Measurements from ENCODE around the gene CRLF3.
"Not testable (repeated sequence)": the region's sequence is repeated elsewhere in the genome, so short reads cannot be mapped to it uniquely, and the experiment has no call there.

Gene CRLF3

DNA sequence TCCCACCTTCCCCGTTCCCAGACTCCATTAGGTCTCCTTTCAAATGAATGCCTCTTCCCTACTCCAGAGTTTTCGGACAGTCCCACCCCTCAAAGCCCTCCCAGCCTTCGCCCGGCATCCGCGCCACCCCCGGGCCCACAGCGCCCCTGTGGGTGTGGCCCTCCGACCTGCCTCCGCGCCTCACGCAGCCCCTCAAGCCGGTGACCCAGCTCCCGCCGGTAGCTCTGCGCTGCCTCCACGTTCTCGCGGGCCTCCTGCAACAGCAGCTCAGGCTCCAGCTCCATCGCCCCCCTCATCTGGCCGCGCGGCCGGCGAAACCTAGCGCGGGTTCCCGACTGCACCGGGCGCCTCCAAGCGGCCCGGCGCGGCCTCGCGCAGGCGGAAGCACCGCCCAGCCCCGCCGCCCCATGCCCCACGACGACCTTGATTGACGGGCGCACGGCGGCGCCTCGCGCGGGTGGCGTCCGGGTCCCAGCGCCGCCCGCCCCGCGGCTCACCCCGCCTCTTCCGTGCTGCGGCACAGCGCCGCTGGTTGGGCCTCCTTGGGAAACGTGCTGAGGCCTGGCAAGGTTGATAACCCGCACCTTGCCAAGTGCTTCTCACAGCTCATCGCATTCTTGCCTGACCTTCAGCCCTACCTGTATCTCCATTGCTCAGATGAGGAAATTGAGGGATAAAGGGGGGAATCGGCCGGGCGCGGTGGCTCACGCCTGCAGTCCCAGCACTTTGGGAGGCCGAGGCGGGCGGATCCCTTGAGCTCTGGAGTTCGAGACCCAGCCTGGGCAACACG is at the start of gene CRLF3:
Gene CRLF3, minus strand, starts transcription at position 337 of the 790 bp plus-strand sequence. Its CDS starts 41 bp downstream, at position 296.
- DNase-seq (ENCODE audit: low read depth in 1 of 2, low spot score in 1 of 2), result peak; percentile 81 to 84

- DNase-seq (ENCODE audit: low read depth in 1 of 2, low spot score in 1 of 2), result no peak
These were observed 44.5 kb upstream of the CRLF3 start for GRCh38 chr17:30869005-30869404.

GRCh38 chr17:30864636-30865035 is 40.1 kb upstream of the CRLF3 start:
- no peak for DNase-seq (ENCODE audit: low read depth in 1 of 2, low spot score in 1 of 2)

GRCh38 chr17:30858556-30859250 is 34.2 kb upstream of the CRLF3 start:
- no peak for DNase-seq (ENCODE audit: low read depth in 1 of 2, low spot score in 1 of 2)

GRCh38 chr17:30854146-30854545 is 29.7 kb upstream of the CRLF3 start:
- DNase-seq (ENCODE audit: low read depth in 1 of 2, low spot score in 1 of 2), result no peak

- DNase-seq (ENCODE audit: low read depth in 1 of 2, low spot score in 1 of 2), result no peak
These were observed 23.5 kb upstream of the CRLF3 start for GRCh38 chr17:30848021-30848420.

- no peak for DNase-seq (ENCODE audit: low read depth in 1 of 2, low spot score in 1 of 2)
These were observed 16.3 kb upstream of the CRLF3 start for GRCh38 chr17:30840771-30841170.

- DNase-seq (ENCODE audit: low read depth in 1 of 2, low spot score in 1 of 2), result no peak
These were observed 13.8 kb upstream of the CRLF3 start for GRCh38 chr17:30838202-30838807.

DNA sequence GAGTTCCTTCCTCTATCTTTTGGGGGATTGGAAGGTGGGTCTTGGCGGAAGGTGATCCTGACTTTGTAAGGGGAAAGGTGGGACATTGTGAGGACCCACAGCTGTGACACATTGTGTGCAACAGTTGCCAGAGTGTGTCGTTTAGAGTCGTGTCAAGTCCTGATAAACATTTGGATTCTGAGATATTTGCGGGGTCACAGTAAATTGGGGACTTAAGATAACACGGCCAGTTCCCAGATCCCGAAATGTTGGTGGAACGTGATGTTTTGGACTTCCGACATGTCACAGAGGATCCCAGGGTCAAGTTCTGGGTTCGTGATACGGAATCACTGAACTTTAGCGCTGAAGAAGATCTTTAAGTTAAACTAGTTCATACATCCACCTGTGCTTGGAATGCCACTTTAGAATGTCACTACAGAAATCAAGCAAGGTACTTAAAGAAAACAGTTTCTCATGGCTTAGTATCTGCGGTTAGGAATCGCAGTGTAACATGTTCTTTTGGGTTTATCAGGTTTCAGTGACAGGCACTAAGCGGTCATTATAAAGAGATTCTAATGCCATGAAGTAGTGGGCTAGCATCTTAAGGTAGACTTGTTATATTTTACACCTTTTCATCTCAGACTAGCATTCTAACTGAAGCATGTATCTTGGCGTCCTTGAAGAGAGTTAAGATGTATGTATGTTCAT is 8.1 kb upstream of the CRLF3 start:
- no peak for DNase-seq (ENCODE audit: low read depth in 1 of 2, low spot score in 1 of 2)

DNA sequence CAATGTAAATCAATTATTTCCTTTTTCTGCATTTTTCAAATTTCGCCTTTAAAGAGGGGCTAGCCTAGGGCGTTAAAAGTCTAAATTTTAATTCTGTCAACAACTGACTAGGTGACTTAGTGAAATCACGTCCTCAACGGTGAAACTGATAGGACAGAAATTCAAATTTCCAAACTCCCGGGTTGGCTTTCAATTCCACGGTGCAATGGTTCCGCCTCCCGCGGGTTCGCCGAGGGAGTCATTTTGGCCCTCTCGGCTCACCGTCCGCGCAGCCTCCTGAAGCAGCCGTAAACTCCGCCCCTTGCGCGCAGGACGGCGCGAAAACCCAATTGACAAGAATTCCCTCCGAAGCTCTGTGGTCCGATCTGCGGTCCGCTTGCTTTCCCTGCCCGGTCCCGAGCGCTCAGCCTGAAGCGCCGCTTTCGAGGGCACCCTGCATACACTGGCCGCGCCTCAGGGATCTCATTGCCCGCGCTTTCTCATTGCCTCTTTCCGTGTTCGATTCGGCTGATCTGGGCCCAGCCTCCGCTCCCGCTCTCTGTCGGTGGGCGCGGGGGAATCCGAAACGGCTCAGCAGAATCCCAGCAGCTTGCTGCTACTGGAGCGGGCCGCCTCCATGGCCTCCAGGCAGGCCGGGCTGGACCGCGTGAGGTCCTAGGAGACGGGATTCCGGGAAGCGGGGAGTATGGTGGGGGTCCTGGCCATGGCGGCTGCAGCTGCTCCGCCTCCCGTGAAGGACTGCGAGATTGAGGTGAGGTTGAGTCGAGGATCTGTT is 7.4 kb upstream of the CRLF3 start, which contains the start of gene ATAD5:
Gene ATAD5, plus strand, starts transcription at position 304 of the 775 bp plus-strand sequence. Its CDS starts 382 bp downstream, at position 686.
- peak; percentile 73 to 86 for DNase-seq (ENCODE audit: low read depth in 1 of 2, low spot score in 1 of 2)

DNA sequence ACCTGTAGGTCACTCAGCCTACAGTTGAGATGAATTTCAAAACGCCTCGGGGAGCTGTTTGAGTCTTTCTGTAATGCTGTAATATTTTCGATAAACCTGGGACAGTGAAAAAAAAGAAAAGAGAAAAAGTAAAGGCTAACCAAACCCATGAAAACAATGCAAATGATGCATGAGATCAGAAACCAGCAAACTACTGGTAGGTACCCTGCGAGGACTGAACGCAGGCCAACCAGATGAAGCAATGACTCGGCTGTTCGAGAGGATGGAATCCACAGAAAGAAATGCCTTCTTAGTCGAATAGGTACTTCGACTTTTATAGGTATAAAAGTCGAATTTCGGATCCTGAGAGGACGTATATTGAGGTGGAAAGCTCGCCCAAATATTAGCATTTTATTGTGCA is 6.8 kb upstream of the CRLF3 start:
- DNase-seq (ENCODE audit: low read depth in 1 of 2, low spot score in 1 of 2), result no peak

GRCh38 chr17:30829022-30829421 is 4.5 kb upstream of the CRLF3 start:
- DNase-seq (ENCODE audit: low read depth in 1 of 2, low spot score in 1 of 2), result no peak

- DNase-seq (ENCODE audit: low read depth in 1 of 2, low spot score in 1 of 2), result no peak
These were observed 2.6 kb upstream of the CRLF3 start for GRCh38 chr17:30827082-30827481.

DNA sequence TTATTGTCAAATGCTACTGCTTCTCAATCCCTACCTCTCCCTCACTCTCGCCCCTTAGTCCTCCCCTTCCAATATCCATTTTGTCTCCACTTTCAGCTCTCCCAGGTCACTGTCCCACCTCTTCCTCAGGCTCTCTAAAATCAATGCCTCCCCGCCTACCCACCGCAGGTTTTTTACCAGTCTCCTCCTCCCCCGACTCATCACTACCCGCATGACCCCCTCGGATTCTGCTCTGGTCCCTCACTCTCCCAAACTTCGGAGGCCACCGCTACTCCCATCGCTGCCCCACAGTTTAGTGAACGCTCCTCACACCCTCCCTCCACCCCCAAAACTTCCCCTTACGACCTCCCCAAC is 513 bp downstream of the CRLF3 start:
- no peak for DNase-seq (ENCODE audit: low read depth in 1 of 2, low spot score in 1 of 2)

DNA sequence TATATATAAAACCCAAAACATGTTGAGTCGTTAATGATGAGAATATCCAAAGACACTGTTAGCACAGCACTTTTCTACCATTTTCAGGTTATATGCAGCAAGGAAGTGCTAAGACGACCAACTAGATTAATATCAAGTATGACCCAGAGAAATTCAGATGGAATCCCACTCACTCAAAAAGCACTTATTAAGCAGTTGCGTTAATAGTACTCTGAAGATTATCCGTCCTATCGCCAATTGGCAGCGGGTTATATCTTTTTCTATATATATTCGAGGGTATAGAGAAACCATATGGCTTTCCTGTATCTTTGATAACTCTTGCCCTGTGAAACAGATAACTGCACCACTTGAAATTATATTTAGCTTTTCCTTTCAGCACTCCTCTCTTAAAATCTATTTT is 1.1 kb downstream of the CRLF3 start:
- no peak for DNase-seq (ENCODE audit: low read depth in 1 of 2, low spot score in 1 of 2)

DNA sequence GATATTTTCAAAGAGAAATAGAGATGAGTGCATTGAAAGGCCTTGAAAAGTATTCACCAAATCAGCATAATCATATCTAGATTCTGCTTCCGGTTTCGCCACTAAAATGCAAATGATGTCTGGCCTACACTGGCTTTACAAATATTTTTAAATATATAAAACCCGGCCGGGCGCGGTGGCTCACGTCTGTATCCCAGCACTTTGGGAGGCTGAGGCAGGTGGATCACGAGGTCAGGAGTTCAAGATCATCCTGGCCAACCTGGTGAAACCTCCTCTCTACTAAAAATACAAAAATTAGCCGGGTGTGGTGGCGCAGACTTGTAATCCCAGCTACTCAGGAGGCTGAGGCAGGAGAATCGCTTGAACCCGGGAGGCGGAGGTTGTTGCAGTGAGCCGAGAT is 1.6 kb downstream of the CRLF3 start:
- DNase-seq (ENCODE audit: low read depth in 1 of 2, low spot score in 1 of 2), result not testable (repeated sequence)

- no peak for DNase-seq (ENCODE audit: low read depth in 1 of 2, low spot score in 1 of 2)
These were observed 2.4 kb downstream of the CRLF3 start for GRCh38 chr17:30821871-30822723.

GRCh38 chr17:30819971-30820705 is 4.4 kb downstream of the CRLF3 start:
- no peak for DNase-seq (ENCODE audit: low read depth in 1 of 2, low spot score in 1 of 2)

DNA sequence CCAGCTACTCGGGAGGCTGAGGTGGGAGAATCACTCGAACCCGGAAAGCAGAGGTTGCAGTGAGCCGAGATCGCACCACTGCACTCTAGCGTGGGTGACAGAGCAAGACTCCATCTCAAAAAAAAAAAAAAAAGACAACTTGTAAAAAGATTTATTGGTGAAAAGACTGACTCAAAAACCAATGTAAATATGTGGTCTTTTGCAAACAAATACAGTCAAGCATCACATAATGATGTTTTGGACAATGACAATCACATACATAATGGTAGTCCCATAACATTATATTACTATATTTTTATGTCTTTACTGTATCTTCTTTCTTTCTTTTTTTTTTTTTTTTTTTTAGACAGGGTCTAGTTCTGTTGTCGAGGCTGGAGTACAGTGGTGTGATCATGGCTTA is 8.3 kb downstream of the CRLF3 start:
- no peak for DNase-seq (ENCODE audit: low read depth in 1 of 2, low spot score in 1 of 2)

Measured in activated CD4-positive, alpha-beta T cell treated with anti-CD3 and anti-CD28 coated beads, Interleukin-2, amount 50 U/mL, for 24 hours (primary cell).